T-helper 1 cell treated with Interleukin-12 subunit alpha and Interleukin-12 subunit beta and Interleukin-4 antibody, amounts not matched to agents 30 μg/mL and 1 μg/mL, for 36 hours (primary cell): Measurements from ENCODE around the gene MRPL32.
"Not testable (repeated sequence)": the region's sequence is repeated elsewhere in the genome, so short reads cannot be mapped to it uniquely, and the experiment has no call there.

ENCODE experiments used
- H3K27ac Mint-ChIP-seq: one replicate; pipeline ENCODE4 v1.8.0; 2021; ENCODE audit warnings: mild to moderate bottlenecking, mixed read lengths
- H3K27me3 Mint-ChIP-seq: one replicate; pipeline ENCODE4 v1.8.0; 2021; ENCODE audit warnings: low read depth, mixed read lengths
- H3K36me3 Mint-ChIP-seq: one replicate; pipeline ENCODE4 v1.8.0; 2021; ENCODE audit warnings: low read depth, mixed read lengths
- H3K4me1 Mint-ChIP-seq: one replicate; pipeline ENCODE4 v1.8.0; 2021; ENCODE audit warnings: low read depth, mixed read lengths
- H3K4me3 Mint-ChIP-seq: one replicate; pipeline ENCODE4 v1.8.0; 2021; ENCODE audit warnings: mild to moderate bottlenecking, moderate library complexity, mixed read lengths
- H3K9me3 Mint-ChIP-seq: one replicate; pipeline ENCODE4 v1.8.0; 2021; ENCODE audit warnings: mixed read lengths

The MRPL32 gene

GRCh38 chr7:42931834-42932651 lies at the start of gene MRPL32, which contains the start of gene PSMA2:
TSS of gene MRPL32 (plus strand) at chr7:42932376. CDS start at chr7:42932387, 11 bp downstream.
TSS of gene PSMA2 (minus strand) at chr7:42932174. CDS start at chr7:42932158, 16 bp downstream.
- Mint-ChIP-seq H3K27ac (peak within 1 kb of the TSS; percentile 95), H3K4me3 (peak within 1 kb of the TSS; percentile 94), H3K27me3 (no peaks in the 10 kb centered on the region), H3K36me3 (peaks cover 26% of the 10 kb centered on the region), H3K4me1 (peaks cover 48% of the 10 kb centered on the region), H3K9me3 (no peaks in the 10 kb centered on the region)

GRCh38 chr7:42883950-42884349 lies 48.2 kb upstream of the MRPL32 start:
- H3K9me3 Mint-ChIP-seq = no peaks in the 10 kb centered on the region
- H3K36me3 Mint-ChIP-seq = no peaks in the 10 kb centered on the region
- H3K27ac Mint-ChIP-seq = no peak overlapping the region
- no peak overlapping the region for H3K4me3 Mint-ChIP-seq
- H3K4me1 Mint-ChIP-seq = peaks cover 14% of the 10 kb centered on the region
- H3K27me3 Mint-ChIP-seq = peaks cover 10% of the 10 kb centered on the region

GRCh38 chr7:42885183-42885582 lies 47.0 kb upstream of the MRPL32 start:
- H3K4me1 Mint-ChIP-seq = peaks cover 18% of the 10 kb centered on the region
- not testable (repeated sequence) for H3K9me3 Mint-ChIP-seq, H3K4me3 Mint-ChIP-seq, H3K27me3 Mint-ChIP-seq, H3K27ac Mint-ChIP-seq, H3K36me3 Mint-ChIP-seq

- Mint-ChIP-seq H3K27ac (no peak overlapping the region), H3K36me3 (no peaks in the 10 kb centered on the region), H3K4me1 (peaks cover 20% of the 10 kb centered on the region), H3K4me3 (no peak overlapping the region), H3K27me3 (peaks cover 10% of the 10 kb centered on the region), H3K9me3 (no peaks in the 10 kb centered on the region)
Observed at GRCh38 chr7:42886129-42886528, 46.0 kb upstream of the MRPL32 start.

- Mint-ChIP-seq H3K36me3 (no peaks in the 10 kb centered on the region), H3K27ac (no peak overlapping the region), H3K4me3 (peak overlapping the region; percentile 9), H3K27me3 (peaks cover 10% of the 10 kb centered on the region), H3K4me1 (peaks cover 20% of the 10 kb centered on the region), H3K9me3 (no peaks in the 10 kb centered on the region)
Observed at GRCh38 chr7:42886893-42887505, 45.2 kb upstream of the MRPL32 start.

- H3K36me3 Mint-ChIP-seq = peaks cover 2% of the 10 kb centered on the region
- peaks cover 11% of the 10 kb centered on the region for H3K9me3 Mint-ChIP-seq
- no peak overlapping the region for H3K27ac Mint-ChIP-seq
- no peak overlapping the region for H3K4me3 Mint-ChIP-seq
- H3K4me1 Mint-ChIP-seq = peaks cover 9% of the 10 kb centered on the region
- peaks cover 31% of the 10 kb centered on the region for H3K27me3 Mint-ChIP-seq
Observed at GRCh38 chr7:42893346-42894240, 38.6 kb upstream of the MRPL32 start.

GRCh38 chr7:42900842-42901241 lies 31.3 kb upstream of the MRPL32 start:
- Mint-ChIP-seq H3K9me3 (no peaks in the 10 kb centered on the region), H3K27ac (no peak overlapping the region), H3K4me3 (no peak overlapping the region), H3K4me1 (no peaks in the 10 kb centered on the region), H3K36me3 (peaks cover 1% of the 10 kb centered on the region), H3K27me3 (peaks cover 31% of the 10 kb centered on the region)

GRCh38 chr7:42902331-42902730 lies 29.8 kb upstream of the MRPL32 start:
- Mint-ChIP-seq H3K4me3 (no peak overlapping the region), H3K9me3 (no peaks in the 10 kb centered on the region), H3K4me1 (no peaks in the 10 kb centered on the region), H3K36me3 (peaks cover under 1% of the 10 kb centered on the region), H3K27ac (no peak overlapping the region), H3K27me3 (peaks cover 24% of the 10 kb centered on the region)

- peaks cover 29% of the 10 kb centered on the region for H3K4me1 Mint-ChIP-seq
- H3K9me3 Mint-ChIP-seq = no peaks in the 10 kb centered on the region
- no peak overlapping the region for H3K27ac Mint-ChIP-seq
- H3K36me3 Mint-ChIP-seq = peaks cover 17% of the 10 kb centered on the region
- no peak overlapping the region for H3K4me3 Mint-ChIP-seq
- peaks cover 11% of the 10 kb centered on the region for H3K27me3 Mint-ChIP-seq
Observed at GRCh38 chr7:42906181-42906580, 26.0 kb upstream of the MRPL32 start.

- peaks cover 17% of the 10 kb centered on the region for H3K36me3 Mint-ChIP-seq
- peaks cover 4% of the 10 kb centered on the region for H3K27me3 Mint-ChIP-seq
- no peaks in the 10 kb centered on the region for H3K9me3 Mint-ChIP-seq
- no peak overlapping the region for H3K27ac Mint-ChIP-seq
- H3K4me1 Mint-ChIP-seq = peaks cover 33% of the 10 kb centered on the region
- no peak overlapping the region for H3K4me3 Mint-ChIP-seq
Observed at GRCh38 chr7:42907316-42907715, 24.9 kb upstream of the MRPL32 start.

GRCh38 chr7:42910306-42910705 lies 21.9 kb upstream of the MRPL32 start:
- peak overlapping the region; percentile 92 for H3K4me3 Mint-ChIP-seq
- H3K4me1 Mint-ChIP-seq = peaks cover 61% of the 10 kb centered on the region
- H3K27ac Mint-ChIP-seq = no peak overlapping the region
- H3K27me3 Mint-ChIP-seq = no peaks in the 10 kb centered on the region
- peaks cover 30% of the 10 kb centered on the region for H3K36me3 Mint-ChIP-seq
- no peaks in the 10 kb centered on the region for H3K9me3 Mint-ChIP-seq

GRCh38 chr7:42911454-42912447 lies 20.4 kb upstream of the MRPL32 start, which contains the start of gene C7orf25:
TSS of gene C7orf25 (minus strand) at chr7:42912070. CDS start at chr7:42910900, 1,170 bp downstream.
- Mint-ChIP-seq H3K4me3 (peak within 1 kb of the TSS; percentile 92), H3K27me3 (no peaks in the 10 kb centered on the region), H3K27ac (peak within 1 kb of the TSS; percentile 83), H3K36me3 (peaks cover 40% of the 10 kb centered on the region), H3K9me3 (no peaks in the 10 kb centered on the region), H3K4me1 (peaks cover 63% of the 10 kb centered on the region)

- Mint-ChIP-seq H3K9me3 (no peaks in the 10 kb centered on the region), H3K36me3 (peaks cover 42% of the 10 kb centered on the region), H3K27me3 (no peaks in the 10 kb centered on the region), H3K4me3 (peak overlapping the region; percentile 17), H3K27ac (peak overlapping the region; percentile 78), H3K4me1 (peaks cover 53% of the 10 kb centered on the region)
Observed at GRCh38 chr7:42913591-42913990, 18.6 kb upstream of the MRPL32 start.
